CD4-positive, alpha-beta T cell treated with Interleukin-17A for 1 hour (primary cell): ENCODE measurements around the gene ARPP21.

Source experiments
- DNase-seq: peaks from one replicate; pipeline ENCODE4 v3.0.0-alpha.2; 2020

ARPP21 gene

GRCh38 chr3:35679409-35680080 is 40.2 kb downstream of the ARPP21 start:
- DNase-seq = no peak

GRCh38 chr3:35680866-35681650 is 41.7 kb downstream of the ARPP21 start:
- no peak for DNase-seq

DNA sequence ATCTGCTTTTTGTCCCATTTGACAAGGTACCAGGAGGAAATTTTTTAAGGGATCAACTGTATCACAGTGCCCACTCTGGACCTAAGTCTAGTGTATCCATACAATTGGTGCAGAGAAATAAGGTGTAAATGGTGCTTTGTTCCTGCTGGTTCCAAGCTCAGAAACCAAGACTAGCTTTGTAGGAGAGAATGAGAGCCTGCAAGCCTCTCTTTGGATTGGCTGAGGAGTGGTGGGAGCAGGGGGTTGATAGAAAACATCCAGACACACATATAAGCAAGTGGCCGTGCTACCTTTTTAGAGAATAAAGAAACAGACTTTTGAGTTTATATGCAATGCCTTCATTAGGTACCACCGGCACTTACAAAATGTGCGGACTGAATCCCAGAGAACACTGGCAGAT is 45.8 kb downstream of the ARPP21 start:
- DNase-seq = no peak

GRCh38 chr3:35688826-35689225 is 49.5 kb downstream of the ARPP21 start:
- DNase-seq = no peak

- DNase-seq = no peak
Measured at GRCh38 chr3:35690271-35690670, 50.9 kb downstream of the ARPP21 start.

DNA sequence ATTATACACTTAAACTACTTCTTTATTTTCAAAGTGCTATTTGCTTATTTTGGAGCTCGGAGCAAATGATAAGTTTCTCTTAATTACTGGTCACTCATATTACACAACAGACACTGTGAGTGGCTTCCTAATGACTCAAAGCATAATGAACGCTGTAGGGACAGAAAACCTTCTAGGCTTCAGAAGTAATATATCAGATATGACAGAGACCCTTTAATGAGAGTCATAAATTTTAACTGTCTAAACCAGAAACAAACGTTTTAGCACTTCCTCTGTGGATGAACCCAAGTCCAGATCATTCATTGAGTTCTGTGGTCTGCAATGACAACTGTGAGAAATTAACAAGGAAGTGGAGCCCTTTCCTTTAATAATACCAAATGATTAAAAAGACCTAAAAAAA is 66.6 kb downstream of the ARPP21 start:
- no peak for DNase-seq

GRCh38 chr3:35707904-35708303 is 68.6 kb downstream of the ARPP21 start:
- no peak for DNase-seq

DNA sequence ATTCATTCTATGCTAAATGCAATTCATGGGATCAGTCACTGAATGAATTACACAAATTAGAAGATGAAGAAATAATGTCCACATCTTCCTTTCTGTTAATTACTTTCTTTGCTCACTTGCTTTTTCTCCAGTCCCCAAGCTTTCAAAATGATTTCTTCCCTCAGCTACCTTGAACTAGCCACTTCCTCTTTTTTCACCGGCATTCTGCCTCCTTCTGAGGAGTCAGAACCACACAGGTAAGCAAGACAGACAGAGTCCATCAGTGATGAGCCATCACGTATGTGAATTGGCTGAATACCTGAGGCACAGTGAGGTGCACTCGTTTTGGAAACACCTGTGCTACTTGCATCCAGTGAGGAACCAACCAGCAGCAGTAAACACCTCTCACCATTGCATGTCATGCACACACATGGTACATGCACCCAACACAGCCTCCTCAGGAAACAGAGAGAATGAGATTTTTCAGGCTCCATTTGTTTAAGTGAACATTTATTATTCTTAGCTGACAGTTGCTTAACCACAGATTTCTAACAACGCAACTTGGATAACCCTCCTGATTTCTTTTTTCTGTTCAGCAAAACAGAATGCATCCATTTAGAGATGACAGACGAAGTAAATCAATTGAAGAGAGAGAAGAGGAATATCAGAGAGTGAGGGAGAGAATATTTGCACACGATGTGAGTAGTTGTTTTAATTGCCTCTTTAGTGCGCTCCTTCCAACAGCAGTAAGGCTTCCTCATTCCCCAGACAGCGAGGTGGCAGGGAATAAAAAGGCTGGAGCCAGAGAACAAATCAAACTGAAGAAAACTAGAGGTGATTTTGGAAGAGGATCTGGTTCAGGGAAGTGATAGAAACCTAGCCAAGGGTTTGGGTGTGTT is 69.3 kb downstream of the ARPP21 start:
- no peak for DNase-seq

- no peak for DNase-seq
Measured at GRCh38 chr3:35709691-35710090, 70.4 kb downstream of the ARPP21 start.

DNA sequence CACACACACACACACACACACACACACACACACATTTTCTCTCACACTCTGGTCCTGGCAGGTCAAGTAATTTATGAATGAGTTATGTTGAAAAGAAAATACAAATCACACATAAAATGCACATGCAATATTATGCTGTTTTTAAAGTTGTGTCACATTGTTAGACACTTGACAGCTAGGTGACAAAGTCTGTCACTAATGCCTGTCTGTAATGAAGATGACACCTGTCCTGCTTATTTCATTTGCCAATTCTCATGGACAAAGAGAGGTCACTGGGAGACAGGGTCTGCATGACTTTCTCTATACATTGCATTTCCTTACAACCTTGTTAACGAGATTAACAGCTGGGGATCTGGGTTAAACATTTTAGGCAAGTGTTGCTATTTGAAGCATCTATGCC is 71.2 kb downstream of the ARPP21 start:
- DNase-seq = no peak

- DNase-seq = no peak
Measured at GRCh38 chr3:35718921-35719320, 79.6 kb downstream of the ARPP21 start.

DNA sequence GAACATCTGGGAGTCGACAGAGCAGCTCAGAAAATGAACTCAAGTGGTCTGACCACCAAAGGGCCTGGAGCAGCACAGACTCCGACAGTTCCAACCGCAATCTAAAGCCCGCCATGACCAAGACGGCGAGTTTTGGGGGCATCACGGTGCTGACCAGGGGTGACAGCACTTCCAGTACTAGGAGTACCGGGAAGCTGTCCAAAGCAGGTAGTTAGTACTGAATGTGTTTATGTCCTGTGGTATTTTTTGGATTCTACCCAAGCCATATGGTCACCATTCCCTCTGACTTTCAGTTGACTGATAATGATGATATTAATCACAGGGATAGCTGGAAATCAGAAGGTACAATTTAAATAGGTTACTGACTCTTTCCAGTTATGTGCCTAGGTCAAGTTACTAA is 82.3 kb downstream of the ARPP21 start:
- DNase-seq = no peak

DNA sequence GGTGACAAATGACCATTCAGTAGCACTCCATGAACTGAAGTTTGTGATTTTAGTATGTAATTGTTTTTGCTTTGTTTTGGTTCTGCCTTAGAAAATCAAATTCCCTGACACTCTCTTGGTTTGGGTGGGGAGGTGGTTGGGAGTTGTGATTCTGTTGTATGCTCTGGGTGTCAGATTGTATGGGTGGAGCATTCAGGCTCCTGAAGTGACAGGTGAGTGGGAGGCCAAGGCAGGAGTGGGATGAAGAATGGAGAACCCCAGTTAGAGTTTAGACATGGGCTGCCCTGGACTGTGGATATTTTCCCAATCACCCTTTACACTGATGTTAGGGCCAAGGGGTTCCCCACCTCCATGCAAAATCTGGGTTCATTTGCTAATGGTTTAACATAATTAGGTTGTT is 83.6 kb downstream of the ARPP21 start:
- DNase-seq = no peak

DNA sequence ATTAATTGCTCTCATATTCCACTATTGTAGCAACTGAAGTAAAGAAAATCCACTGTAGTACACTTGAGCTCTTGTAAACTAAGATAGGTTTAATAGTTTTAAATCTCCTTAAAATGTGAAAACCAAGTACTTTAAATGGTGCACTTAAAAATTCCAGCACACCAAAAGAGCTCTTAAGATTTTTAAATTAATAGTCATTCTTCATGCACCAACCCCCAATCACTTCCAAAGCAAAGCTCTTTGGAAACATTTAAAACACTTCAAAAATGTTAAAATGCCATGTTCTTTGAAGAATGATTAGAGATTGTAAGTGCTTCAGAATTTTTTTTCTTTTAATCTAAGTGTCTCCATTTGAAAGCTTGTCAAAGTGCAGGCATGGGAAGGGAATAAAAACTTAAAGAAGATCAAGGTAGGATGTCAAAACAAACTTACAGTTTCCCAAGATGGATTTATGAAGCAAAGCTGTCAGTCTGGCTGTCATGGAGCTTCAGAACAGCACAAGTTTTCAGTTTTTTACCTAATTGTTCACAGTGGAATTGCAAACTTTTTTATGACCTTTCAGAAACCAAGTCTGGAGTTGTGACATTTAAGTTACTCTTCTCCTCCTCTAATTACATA is 84.3 kb downstream of the ARPP21 start:
- DNase-seq = no peak

DNA sequence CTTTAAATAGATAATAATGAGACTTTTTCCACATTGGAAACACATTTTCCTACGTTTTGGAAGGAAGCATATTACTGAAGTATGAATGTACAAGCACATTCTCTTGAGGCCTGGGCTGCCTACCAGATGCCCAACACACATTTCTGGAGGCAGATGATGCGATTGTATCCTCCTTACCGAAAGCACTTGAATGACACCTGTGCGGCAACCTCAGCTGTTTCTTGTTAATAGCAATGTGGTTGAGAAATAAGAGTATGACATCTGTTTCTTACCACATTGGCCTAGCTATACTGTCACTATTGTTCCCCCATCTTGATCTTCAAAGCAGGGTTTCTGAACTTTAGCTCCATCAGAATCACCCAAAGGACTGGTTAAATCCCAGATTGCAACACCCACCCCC is 84.8 kb downstream of the ARPP21 start:
- DNase-seq = no peak

DNA sequence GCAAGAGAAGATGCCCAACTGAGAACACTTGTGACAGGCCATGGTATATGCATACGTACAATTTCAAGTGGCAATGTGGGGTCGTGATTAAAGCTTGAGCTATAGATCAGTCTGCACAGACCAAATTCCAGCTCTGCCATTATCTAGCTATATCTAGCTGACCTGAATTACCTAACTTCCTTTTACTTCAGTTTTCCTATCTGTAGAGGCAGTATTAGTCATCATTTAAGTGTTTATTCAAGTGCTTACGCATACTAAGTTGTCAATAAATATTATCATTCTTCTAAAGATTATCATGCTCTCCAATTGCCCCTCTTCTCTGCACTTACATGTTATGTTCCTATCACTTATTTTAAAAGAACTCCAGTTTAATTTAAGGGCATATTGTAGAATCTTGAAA is 87.9 kb downstream of the ARPP21 start:
- no peak for DNase-seq

DNA sequence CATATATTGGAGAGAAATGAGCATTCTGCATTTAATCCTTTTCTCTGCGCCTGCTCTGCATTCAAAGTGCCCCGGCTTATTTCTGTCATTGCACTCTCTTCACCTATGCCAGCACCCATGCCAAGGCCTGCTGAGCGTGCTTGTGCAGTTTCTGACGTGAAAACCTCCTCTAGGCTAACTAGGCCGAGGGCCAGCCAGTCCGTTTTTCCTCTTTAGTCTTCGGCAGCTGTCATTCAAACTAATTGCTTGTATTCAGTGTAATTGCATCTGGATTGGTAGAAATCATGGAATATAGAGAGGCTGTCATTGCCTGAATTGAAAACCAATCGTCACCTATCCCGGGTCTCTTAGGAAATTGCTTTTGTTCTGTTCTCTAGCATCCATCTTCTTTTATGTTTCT is 94.0 kb downstream of the ARPP21 start:
- DNase-seq = no peak

- no peak for DNase-seq
Measured at GRCh38 chr3:35733864-35734263, 94.5 kb downstream of the ARPP21 start.

GRCh38 chr3:35737080-35737479 is 97.8 kb downstream of the ARPP21 start:
- no peak for DNase-seq

DNA sequence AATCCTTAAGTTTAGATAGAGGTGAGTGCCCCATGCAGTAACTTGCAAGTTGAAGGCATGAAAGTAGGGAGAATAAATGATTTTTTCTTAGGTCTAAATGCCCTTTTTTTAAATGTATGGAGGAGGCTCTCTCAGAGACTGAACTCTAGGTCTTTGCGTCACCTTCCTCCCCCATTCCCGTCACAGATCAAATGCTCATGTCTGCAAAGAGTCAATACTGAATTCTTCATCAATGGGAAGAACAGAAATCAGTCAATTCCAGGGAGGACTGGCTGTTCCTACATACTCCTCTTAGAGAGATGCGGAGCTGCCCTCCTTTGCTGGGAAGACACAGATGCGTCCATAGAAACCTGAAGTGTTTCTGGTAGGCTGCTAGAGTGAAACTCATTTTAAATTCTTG is 98.2 kb downstream of the ARPP21 start:
- DNase-seq = no peak

DNA sequence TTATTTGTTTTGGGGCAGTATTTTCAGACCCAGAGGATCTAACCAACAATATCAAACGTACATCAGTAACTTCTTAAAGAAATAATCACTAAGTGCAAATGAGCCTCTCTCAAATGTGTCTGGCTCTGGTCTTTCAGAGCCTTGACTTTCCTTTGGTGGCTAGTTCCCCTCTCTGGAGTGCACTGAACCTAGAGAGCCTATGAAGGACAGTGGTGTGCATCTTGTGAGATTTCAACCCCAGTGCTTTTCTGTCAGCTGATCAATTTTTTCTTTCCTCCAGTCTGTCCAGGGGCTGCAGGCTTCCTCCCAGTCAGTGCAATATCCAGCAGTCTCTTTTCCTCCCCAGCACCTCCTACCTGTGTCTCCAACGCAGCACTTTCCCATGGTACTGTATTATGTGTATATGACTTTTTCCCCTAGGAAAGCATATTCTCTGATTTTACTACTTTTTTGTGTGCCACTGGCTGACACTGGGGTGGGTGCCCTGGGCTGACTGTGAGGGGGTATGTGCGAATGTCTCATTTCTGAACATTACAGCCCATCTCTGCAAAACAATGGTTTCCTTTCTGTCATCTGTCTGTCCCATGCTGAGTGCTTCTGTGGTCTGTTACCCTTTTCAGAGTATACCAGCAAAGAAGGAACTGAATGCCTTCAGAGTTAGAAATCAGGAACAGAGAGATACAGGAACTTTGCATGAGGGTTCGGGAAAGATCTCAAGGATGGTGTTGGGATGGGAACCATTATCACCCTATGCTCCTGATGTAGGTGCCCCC is 98.8 kb downstream of the ARPP21 start:
- no peak for DNase-seq

- DNase-seq = no peak
Measured at GRCh38 chr3:35739181-35739809, 100.0 kb downstream of the ARPP21 start.
